GM20000 (cell line): ENCODE data around the gene LCA5.
"Not testable (repeated sequence)": the region's sequence is repeated elsewhere in the genome, so short reads cannot be mapped to it uniquely, and the experiment has no call there.

ENCODE experiments used
- DNase-seq: peaks from one replicate; pipeline ENCODE4 v3.0.0; 2012; ENCODE audit warnings: low spot score
- TF ChIP-seq, protein P1 (sequence below): IDR thresholded peaks from 2 replicates; pipeline ENCODE4 v1.5.1; 2012; ENCODE audit warnings: mild to moderate bottlenecking, control low read depth; ENCODE audit errors: extremely low read depth, missing control alignments

The LCA5 gene

DNA sequence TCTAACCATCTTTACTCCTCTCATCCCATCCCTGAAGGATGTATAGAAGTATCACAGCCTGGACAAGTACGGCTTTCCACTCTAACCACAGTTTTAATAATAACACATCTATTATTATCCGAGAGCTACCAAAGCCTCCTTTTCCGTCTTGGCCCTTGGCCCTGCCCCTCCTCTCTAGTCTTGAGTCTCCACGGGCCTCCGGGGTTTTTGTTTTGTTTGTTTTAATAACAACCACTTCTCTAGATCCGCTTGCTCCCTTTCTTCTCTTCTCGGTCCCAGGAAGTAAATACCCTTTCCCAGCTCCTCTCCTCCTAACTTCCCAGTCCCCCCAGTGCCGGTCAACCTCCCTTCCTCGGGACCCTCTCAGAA, 661 bp downstream of the LCA5 start:
- TF ChIP-seq, protein P1, sequence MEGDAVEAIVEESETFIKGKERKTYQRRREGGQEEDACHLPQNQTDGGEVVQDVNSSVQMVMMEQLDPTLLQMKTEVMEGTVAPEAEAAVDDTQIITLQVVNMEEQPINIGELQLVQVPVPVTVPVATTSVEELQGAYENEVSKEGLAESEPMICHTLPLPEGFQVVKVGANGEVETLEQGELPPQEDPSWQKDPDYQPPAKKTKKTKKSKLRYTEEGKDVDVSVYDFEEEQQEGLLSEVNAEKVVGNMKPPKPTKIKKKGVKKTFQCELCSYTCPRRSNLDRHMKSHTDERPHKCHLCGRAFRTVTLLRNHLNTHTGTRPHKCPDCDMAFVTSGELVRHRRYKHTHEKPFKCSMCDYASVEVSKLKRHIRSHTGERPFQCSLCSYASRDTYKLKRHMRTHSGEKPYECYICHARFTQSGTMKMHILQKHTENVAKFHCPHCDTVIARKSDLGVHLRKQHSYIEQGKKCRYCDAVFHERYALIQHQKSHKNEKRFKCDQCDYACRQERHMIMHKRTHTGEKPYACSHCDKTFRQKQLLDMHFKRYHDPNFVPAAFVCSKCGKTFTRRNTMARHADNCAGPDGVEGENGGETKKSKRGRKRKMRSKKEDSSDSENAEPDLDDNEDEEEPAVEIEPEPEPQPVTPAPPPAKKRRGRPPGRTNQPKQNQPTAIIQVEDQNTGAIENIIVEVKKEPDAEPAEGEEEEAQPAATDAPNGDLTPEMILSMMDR: no peak
- DNase-seq: peak; percentile 8

DNA sequence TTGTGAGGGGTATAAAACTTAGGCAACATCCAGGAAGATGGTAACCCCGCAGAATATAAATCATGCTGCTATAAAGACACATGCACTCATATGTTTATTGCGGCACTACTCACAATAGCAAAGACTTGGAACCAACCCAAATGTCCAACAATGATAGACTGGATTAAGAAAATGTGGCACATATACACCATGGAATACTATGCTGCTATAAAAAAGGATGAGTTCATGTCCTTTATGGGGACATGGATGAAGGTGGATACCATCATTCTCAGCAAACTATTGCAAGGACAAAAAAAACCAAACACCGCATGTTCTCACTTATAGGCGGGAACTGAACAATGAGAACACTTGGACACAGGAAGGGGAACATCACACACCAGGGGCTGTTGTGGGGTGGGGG, 7.7 kb downstream of the LCA5 start:
- not testable (repeated sequence) for DNase-seq

DNA sequence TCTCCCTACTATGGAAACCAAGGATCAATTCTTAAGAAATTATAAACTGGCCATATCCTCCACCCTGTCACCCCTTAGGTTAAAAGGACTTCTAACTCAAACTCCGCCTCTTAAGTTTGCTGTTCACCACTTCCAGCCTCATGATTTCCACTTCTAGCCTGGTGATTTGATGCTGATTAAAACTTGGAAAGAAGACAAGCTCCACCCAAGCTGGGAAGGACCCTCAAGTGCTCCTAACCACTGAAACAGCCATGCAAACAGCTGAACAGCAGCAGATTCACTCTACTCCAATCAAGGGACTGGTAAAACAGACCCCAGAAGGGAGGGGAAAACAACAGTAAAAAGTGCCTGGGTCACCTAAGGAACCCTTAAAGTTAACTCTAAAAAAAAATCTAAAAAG, 10.3 kb downstream of the LCA5 start:
- no peak for DNase-seq

DNA sequence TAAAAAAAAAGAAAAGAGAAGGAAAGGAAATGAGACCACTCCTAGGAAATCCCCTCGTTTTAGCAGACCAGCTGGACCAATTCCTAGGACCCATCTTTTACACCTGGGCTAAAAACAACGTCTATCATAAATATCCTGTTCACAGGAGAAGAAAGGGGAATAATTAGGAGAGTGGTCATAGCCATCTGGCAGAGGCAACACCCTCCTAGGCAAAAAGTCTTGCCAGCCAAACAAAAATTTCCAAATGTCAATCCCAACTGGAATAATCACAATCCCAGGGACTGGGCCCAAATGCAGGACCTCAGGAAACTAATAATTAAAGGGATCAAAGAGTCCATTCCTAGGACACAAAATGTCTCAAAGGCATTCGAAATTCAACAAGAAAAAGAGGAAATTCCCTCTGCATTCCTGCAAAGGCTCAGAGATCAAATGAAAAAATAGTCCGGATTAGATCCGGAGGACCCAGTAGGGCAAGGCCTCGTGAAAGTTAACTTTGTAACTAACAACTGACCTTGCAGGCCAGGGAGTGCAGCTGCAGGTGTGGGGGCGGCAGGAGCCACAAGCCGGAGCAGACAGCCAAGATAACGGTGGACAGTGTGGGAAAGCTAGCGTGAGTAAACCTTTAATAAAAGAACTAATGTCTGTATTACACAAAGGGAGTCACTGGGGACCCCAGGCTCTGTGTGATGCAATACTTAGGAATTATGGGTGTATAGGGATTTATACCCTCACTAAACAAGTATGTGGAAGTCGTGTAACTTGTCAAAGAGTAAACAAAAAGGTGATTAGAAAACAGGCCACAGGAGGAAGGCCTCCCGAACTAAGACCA, 11.7 kb downstream of the LCA5 start:
- TF ChIP-seq, protein P1: no peak
- DNase-seq: no peak

More for the DNA sequence above, 10.3 kb downstream of the LCA5 start:
- TF ChIP-seq, protein P1: no peak

DNA sequence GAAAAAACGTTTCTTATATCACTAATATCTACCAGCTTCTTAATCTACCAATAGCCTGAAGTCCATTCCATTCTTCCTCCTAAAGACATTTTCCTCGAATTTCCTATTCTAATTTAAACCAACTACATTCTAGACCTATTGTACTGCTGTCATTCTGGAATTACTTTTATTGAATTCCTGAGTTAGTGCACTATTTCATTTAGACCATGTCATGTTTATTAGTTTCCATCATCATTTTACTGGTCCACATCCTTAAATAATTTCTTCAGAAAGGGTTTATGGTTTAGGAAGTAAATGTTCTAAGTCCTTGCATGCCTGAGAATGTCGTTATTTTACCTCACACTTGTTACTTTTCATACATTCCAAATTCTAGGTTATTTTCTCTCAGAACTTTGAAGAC, 13.2 kb downstream of the LCA5 start:
- TF ChIP-seq, protein P1: no peak
- DNase-seq: no peak

DNA sequence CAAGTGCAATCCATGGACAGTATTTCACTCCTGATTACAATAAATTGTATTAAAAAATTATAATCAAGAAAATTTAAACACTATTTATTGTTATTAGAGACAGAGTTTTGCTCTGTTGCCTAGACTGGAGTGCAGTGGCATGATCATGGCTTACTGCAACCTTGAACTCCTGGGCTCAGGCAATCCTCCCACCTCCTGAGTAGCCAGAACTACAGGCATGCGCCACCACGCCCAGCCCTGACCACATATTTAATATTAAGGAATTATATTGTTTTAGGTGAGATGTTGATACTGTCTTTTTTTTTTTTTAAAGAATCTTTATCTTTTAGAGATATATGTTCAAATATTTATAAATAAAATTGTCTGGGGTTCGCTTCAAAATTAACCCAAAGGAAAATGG, 14.6 kb downstream of the LCA5 start:
- TF ChIP-seq, protein P1: no peak

DNA sequence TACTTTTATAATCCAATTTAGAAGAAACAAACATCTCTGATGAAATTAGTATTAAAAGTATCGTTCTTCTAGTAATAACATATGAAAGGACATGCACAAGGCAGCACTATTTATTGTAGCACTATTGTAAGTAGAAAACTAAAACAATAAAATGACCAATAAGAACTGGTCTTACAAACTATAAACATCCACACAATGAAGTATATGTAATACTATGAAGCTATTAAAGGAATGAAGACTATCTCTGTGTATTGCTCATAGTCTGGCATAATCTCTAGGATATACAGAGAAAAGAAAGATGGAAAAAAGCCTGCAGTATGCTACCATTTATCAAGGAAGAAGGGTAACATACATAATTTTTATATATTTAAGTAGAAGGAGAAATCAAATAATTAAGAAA, 16.7 kb downstream of the LCA5 start:
- TF ChIP-seq, protein P1: no peak

More for the DNA sequence above, 14.6 kb downstream of the LCA5 start:
- no peak for DNase-seq

DNA sequence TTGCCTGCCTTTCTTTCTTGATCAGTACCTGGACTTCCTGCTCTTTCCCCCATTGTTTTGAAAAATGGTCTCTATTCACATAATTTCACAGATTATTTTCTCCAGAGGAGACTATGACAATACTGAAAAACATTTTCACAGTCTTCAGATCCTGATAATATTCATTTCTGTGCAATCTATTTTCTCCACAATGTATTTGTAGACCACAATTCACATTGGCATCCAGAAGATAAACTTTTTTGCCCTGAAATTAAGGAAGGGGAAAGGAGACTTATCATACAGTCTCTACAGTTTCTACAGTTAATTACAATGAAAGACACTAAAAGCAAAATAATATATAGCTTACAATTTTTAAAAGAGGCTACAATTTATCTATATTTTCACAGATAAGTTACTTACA, 18.4 kb downstream of the LCA5 start:
- TF ChIP-seq, protein P1: no peak
- DNase-seq: no peak

More for the DNA sequence above, 16.7 kb downstream of the LCA5 start:
- DNase-seq: no peak
